ENCODE measurements around the gene PRSS48.

PRSS48 gene

GRCh38 chr4:151339467-151339866, 62.5 kb downstream of the PRSS48 start:
- DNase-seq (ENCODE audit: low read depth): no peak
- TF ChIP-seq CTCF (IDR thresholded peaks at IDR 0.05; ENCODE audit: low read depth, low read length, missing control alignments): no peak
- no peak overlapping the region for H3K4me3 ChIP-seq (ENCODE audit: low read depth, low read length)

- no peak overlapping the region for H3K4me3 ChIP-seq (ENCODE audit: low read depth, low read length)
- TF ChIP-seq CTCF (IDR thresholded peaks at IDR 0.05; ENCODE audit: low read depth, low read length, missing control alignments): no peak
- no peak for DNase-seq (ENCODE audit: low read depth)
These were observed 63.9 kb downstream of the PRSS48 start for GRCh38 chr4:151340751-151341385.
